ENCODE data around the gene CCDC28B. TPM values are rescaled to one million over a fixed set of nuclear protein-coding genes. Genes with fewer than 3 reads are reported as not detected.

Gene CCDC28B
- polyA plus RNA-seq, 2 of the 4 experiments (the other 2 are of a cell fraction): 1.2 to 4.4 TPM

DNA sequence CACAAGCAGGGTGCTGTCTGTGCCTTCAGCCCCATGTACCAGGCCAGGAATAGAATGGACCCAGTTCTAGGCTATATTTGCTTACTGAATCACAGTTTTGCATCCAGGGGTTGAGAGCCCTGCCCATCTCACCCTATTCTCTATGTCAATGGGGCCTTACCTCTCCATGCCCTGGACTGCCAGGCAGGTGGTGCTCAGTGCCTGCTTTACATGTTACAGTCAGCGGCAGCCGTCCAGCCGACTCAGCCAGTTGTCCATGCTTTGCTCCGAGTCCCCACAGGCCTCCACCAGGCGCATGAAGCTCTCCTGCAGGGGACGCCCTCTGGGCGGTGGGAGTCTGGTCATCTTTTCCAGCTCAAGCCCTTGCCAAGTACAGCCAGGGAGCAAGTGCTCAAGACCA, 34.4 kb downstream of the CCDC28B start (continued):
- no peak for TF ChIP-seq BHLHE40 (IDR thresholded peaks at IDR 0.05; ENCODE audit: low read depth, low read length)

DNA sequence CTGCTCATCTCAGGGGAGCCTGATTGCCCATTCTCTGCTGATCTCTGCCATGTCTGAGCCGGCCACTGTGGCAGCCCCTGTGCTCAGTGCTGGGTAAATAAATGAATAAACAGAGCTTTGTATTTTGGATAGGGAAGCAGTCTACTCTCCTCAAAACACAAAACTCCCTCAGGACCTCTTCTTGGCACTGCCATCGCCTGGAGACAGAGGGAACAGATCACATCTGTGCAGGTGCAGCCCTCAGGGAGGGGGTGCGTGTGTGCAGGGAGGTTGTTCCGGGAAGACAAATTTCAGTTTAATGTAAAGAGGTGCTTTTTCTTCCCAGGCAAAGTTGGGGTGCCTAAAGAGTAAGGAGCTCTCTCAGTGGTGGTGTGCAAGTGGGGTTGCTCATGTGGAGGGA, 38.9 kb downstream of the CCDC28B start:
- no peak overlapping the region for H3K4me2 ChIP-seq
- ATAC-seq: no peak
- no peaks in the 10 kb centered on the region for H3K9me3 ChIP-seq
- TF ChIP-seq, protein P1, sequence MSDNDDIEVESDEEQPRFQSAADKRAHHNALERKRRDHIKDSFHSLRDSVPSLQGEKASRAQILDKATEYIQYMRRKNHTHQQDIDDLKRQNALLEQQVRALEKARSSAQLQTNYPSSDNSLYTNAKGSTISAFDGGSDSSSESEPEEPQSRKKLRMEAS (IDR thresholded peaks at IDR 0.05): no peak
- no peak for TF ChIP-seq HOXB5 (CRISPR knock-in tag; IDR thresholded peaks at IDR 0.05)
- no peak for TF ChIP-seq RCOR1 (IDR thresholded peaks at IDR 0.05; ENCODE audit: low read depth, low read length)
- no peak for TF ChIP-seq KDM1A (IDR thresholded peaks at IDR 0.05; ENCODE audit: low read depth)
- FAIRE-seq: no peak
- ChIA-PET POLR2A (interaction anchor here (2.2 kb wide), 1 partner anchor 52 kb away, joined by 11 read pairs; the partner anchor contains the start of gene HDAC1), CTCF (interaction anchor here (1.9 to 4.8 kb wide), 5 partner anchors 7 to 79 kb away, joined by 6 to 45 read pairs (median 17); no protein-coding TSS in a partner anchor)
- H3K4me3 ChIP-seq: no peak overlapping the region
- DNase-seq (ENCODE audit: low read depth in 1 of 2, low spot score in 1 of 2): no peak
- H3K27ac ChIP-seq: no peak overlapping the region
- peaks cover 51% of the 10 kb centered on the region for H3K4me1 ChIP-seq
- WGBS (ENCODE audit: missing lambda C conversion rate): 78% methylated on average over 4 of the region's 4 CpGs

- ChIA-PET POLR2A (interaction anchor here (1.5 to 3.4 kb wide), 3 partner anchors 17 to 96 kb away, joined by 3 to 16 read pairs (median 11); partner anchors contain the start of genes HDAC1 and MARCKSL1), CTCF (interaction anchor here (0.6 to 4.8 kb wide), 13 partner anchors 8 to 83 kb away, joined by 3 to 45 read pairs (median 6); partner anchors contain the start of gene LCK)
- Histone ChIP-seq H3K4me2 (peak overlapping the region; percentile 81), H3K4me3 (no peak overlapping the region), H3K27ac (peak overlapping the region; percentile 79 to 94; a peak in 4 of 6 replicates), H3K4me1 (peaks cover 46% of the 10 kb centered on the region), H3K9me3 (no peaks in the 10 kb centered on the region)
- FAIRE-seq (no peak), ATAC-seq (no peak), DNase-seq (ENCODE audit: low read depth in 1 of 2, low spot score in 1 of 2) (no peak)
- WGBS (ENCODE audit: missing lambda C conversion rate): 97% methylated on average over 12 of the region's 20 CpGs
- TF ChIP-seq HES2 (IDR thresholded peaks at IDR 0.05): no peak
Observed at GRCh38 chr1:32239790-32240139, 39.4 kb downstream of the CCDC28B start.

DNA sequence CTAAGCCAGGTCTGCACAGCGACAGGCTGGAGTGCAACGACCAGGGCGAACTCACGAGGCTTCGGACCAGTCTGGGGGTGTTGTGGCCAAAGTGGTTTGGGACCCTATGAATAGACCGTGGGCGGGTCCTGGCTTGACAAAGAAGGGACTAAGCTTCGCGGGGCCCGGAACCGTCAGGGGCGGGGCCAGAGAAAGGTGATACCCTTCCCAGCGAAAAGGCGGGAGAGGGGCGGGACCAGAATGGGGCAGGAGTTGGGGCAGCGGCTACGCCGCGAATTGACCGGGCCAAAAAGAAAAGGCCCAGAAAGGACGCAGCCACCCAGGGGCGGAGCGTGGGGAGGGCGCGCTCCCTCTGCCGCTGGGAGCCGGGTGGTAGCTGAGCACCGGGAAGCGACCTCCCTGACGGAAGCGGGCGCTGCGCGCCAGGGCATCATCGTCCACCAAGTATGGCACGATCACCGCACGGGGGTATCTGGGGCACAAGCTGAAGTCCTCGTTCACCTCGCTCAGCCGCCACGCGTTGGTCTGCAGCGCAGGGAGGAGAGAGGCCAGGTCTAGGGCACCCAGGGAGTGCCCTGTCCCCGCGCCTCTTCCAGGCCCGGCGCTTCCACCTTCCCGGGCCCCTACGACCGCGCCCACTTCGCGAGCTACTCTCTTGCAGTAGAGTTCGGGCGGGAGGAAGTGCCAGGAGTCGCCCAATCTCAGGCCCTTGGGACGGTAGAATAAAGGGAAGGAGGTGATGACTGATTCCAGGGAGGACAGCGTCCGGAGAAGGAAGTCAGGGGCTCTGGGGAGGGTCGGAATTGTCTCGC, 40.0 kb downstream of the CCDC28B start:
- no peak for FAIRE-seq
- Histone ChIP-seq H3K4me3 (peak overlapping the region; percentile 56), H3K9me3 (no peaks in the 10 kb centered on the region), H3K4me1 (peaks cover 41% of the 10 kb centered on the region), H3K27ac (peak overlapping the region; percentile 79 to 94), H3K4me2 (peak overlapping the region; percentile 81)
- WGBS (ENCODE audit: missing lambda C conversion rate): 18% methylated on average over 32 of the region's 62 CpGs
- ChIA-PET CTCF (interaction anchor here (0.6 to 4.8 kb wide), 16 partner anchors 9 to 82 kb away, joined by 3 to 45 read pairs (median 6); partner anchors contain the start of genes HDAC1 and LCK), POLR2A (interaction anchor here (1.2 to 3.4 kb wide), 7 partner anchors 12 to 96 kb away, joined by 3 to 16 read pairs (median 6); partner anchors contain the start of genes HDAC1, MARCKSL1 and TXLNA)
- peak; percentile 76 to 85 for ATAC-seq
- peak; percentile 53 to 75 for DNase-seq (ENCODE audit: low read depth in 1 of 2, low spot score in 1 of 2)
- TF ChIP-seq, protein P2, sequence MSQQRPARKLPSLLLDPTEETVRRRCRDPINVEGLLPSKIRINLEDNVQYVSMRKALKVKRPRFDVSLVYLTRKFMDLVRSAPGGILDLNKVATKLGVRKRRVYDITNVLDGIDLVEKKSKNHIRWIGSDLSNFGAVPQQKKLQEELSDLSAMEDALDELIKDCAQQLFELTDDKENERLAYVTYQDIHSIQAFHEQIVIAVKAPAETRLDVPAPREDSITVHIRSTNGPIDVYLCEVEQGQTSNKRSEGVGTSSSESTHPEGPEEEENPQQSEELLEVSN (IDR thresholded peaks at IDR 0.05; ENCODE audit: borderline replicate concordance, low read depth): 0 out of 2 replicates have a peak, but pooled peaks have one; percentile 29
- TF ChIP-seq POLR2A (IDR thresholded peaks at IDR 0.05; ENCODE audit: low read length): peak; percentile 71
- no peak for TF ChIP-seq MAFK (IDR thresholded peaks at IDR 0.05; ENCODE audit: partially characterized antibody)
- peak; percentile 10; the same call in 1 of the 3 replicates for TF ChIP-seq SMC3 (IDR thresholded peaks at IDR 0.05)
- TF ChIP-seq JUN (IDR thresholded peaks at IDR 0.05): peak in 1 of 2 experiments; percentile 62; a peak in 3 of 5 replicates
- TF ChIP-seq, protein P1 (IDR thresholded peaks at IDR 0.05): peak; percentile 54
- TF ChIP-seq CHD4 (IDR thresholded peaks at IDR 0.05; ENCODE audit: borderline replicate concordance): no peak
- no peak for TF ChIP-seq NFE2L2 (conservative IDR thresholded peaks at IDR 0.05; ENCODE audit: low read length)
- TF ChIP-seq, protein P3, sequence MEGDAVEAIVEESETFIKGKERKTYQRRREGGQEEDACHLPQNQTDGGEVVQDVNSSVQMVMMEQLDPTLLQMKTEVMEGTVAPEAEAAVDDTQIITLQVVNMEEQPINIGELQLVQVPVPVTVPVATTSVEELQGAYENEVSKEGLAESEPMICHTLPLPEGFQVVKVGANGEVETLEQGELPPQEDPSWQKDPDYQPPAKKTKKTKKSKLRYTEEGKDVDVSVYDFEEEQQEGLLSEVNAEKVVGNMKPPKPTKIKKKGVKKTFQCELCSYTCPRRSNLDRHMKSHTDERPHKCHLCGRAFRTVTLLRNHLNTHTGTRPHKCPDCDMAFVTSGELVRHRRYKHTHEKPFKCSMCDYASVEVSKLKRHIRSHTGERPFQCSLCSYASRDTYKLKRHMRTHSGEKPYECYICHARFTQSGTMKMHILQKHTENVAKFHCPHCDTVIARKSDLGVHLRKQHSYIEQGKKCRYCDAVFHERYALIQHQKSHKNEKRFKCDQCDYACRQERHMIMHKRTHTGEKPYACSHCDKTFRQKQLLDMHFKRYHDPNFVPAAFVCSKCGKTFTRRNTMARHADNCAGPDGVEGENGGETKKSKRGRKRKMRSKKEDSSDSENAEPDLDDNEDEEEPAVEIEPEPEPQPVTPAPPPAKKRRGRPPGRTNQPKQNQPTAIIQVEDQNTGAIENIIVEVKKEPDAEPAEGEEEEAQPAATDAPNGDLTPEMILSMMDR (IDR thresholded peaks at IDR 0.05): peak; percentile 36
- TF ChIP-seq BCL3 (IDR thresholded peaks at IDR 0.05): 0 out of 3 replicates have a peak, but pooled peaks have one; percentile 31
- peak; percentile 6 to 37; a peak in 2 of 5 replicates for TF ChIP-seq RAD21 (conservative IDR thresholded peaks at IDR 0.05 in 1 of 2, IDR thresholded peaks at IDR 0.05 in 1 of 2)

Measured in A549 (cell line).